Fibroblast of peridontal ligament (primary cell): ENCODE results near the gene BCL2L1.
"Not testable (repeated sequence)": the region's sequence is repeated elsewhere in the genome, so short reads cannot be mapped to it uniquely, and the experiment has no call there.

Source experiments
- DNase-seq: peaks from one replicate; pipeline ENCODE4 v3.0.0-alpha.2; 2010; ENCODE audit errors: extremely low read depth

Gene BCL2L1

GRCh38 chr20:31648104-31648503 is 74.6 kb downstream of the BCL2L1 start:
- DNase-seq, result not testable (repeated sequence)

GRCh38 chr20:31644701-31645100 is 78.0 kb downstream of the BCL2L1 start:
- DNase-seq, result no peak

DNA sequence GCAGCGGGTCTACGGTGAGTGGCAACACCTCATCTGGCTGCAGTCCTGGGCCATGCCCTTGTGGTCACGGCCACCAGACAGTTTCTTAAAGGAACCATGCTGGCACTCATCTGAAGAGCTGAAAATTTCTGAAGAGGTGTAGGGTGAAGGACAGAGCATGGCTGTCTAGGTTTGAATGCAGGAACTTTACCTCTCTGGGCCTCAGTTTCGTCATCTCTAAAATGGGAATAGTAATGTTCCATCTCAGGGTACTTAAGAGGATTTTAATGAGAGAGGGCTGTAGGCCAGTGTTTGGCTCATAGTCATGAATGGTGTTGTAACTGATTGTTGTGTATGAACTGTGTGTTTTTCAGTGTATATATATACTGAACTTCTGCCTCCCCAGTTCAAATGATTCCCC is 79.1 kb downstream of the BCL2L1 start:
- DNase-seq, result no peak

DNA sequence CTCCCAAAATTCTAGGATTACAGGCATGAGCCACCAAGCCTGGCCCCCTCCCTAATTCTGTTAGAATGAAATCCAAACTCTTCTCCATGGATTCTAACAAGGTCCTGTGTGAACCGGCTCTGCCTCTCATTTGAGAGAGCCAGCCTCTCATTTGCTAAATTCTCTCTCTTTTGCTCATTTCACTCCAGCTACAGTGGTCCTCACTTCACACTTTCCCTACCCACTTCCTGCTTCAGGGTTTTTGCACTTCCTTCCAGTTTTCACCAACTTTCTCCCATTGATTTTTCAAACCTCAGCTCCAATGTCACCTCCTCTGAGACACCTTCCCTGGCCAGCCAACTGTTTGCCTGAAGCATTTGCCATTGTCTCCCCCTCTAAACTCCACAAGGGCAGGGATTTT is 79.8 kb downstream of the BCL2L1 start:
- no peak for DNase-seq

DNA sequence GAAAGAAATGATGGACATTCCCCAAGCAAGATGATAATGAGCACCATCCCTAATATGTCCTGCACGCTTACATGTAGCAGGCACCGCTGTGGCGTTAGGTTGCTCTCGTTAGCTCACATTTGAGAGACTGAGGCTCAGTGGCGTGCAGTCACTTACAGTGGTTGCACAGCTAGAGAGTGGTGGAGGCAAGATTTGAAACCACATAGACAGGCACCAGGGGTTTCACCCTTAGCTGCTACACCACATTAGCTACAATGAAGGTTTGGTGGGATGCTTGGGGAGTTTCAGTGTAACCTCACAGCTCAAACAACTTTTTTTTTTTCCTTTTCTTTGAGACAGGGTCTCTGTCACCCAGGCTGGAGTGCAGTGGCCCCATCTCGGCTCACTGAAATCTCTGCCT is 81.3 kb downstream of the BCL2L1 start:
- no peak for DNase-seq

- DNase-seq, result no peak
These were observed 82.4 kb downstream of the BCL2L1 start for GRCh38 chr20:31640259-31640658.

GRCh38 chr20:31638816-31639215 is 83.9 kb downstream of the BCL2L1 start:
- no peak for DNase-seq

GRCh38 chr20:31638317-31638716 is 84.4 kb downstream of the BCL2L1 start:
- DNase-seq, result no peak

DNA sequence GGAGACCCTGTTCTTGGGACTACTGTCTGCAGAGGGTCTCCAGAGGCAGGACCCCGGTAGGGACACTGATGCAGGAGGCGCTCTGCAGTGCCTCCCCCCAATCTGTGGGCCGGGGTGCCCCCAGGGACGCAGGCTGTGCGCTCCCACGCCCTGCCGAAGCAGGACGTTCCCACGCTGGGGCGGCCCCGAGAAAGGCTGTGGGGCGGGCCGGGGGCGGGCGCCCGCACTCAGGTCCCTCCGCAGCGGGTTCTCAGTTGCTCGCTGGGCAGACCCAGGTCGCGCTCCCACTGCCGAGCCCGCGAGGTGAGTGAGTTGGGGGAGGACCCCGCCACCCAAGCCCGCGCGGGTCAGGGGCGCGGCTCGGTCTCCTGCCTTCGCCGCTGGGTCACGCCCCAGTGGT is 85.0 kb downstream of the BCL2L1 start, which contains the start of gene COX4I2:
TSS of gene COX4I2 (plus strand) at position 253 of the 400 bp plus-strand sequence. CDS start 1,106 bp downstream, outside the sequence.
- DNase-seq, result no peak

DNA sequence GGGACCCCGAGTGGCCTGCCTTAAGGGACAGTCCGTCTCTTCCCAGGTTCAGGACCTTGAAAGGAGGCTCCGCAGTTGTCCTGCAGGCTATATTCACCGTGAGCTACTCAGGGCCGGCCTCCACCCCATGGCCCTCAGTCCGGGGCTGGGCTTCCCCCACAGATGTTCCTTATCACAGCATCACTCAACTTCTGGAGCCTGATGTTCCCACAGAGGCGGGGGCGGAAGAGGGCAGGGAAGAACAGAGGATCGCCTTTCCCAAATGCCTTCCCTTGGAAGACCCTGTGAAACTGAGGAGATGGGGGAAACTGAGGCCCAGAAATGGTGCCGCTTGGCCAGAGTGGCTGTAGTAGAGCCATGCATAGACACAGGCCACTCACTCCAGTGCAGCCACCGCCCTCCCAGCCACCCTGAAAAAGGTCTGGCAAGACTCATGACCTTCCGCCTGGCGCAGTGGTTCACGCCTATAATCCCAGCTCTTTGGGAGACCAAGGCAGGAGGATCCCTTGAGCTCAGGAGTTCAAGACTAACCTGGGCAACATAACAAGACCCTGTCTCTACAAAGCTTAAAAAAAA is 89.2 kb downstream of the BCL2L1 start:
- no peak for DNase-seq

DNA sequence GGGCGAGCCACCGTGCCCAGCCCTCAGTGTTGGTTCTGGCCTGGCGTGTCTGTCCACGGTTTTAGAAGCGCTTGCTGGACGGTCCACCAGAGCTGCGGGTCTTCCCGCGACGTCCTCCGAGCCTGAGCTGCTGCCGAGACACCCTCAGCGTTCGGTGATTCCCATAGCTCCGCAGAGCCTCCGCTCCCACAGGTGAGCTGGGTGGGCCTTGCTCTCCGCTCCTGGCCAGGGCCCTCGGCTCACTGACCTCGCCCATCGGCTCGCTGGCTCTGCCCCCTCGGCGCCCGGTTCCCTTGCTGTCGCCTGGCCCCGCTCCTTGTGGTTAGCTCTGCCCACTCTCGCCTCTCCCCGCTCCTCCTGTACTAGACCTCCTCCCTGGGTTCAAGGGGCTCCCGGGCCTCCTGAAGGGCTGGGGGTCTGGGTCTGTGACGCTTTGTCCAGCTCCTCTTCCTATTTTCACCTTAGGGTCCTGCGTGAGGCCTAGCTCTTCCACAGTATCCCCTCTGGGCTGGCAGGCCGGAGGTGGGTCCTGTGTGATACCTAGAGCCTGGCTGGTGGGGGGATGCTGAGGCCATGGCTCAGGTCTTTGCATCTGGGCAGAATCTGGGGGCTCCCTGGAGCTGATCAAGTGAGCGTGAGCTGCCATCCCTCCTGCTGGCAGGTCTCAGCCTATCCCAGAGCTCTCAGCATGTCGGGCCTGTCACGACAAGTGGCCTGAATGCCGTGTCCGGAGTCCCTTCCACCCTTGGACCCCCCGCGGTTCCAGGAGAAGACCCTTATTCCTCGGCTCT is 89.9 kb downstream of the BCL2L1 start:
- DNase-seq, result no peak

DNA sequence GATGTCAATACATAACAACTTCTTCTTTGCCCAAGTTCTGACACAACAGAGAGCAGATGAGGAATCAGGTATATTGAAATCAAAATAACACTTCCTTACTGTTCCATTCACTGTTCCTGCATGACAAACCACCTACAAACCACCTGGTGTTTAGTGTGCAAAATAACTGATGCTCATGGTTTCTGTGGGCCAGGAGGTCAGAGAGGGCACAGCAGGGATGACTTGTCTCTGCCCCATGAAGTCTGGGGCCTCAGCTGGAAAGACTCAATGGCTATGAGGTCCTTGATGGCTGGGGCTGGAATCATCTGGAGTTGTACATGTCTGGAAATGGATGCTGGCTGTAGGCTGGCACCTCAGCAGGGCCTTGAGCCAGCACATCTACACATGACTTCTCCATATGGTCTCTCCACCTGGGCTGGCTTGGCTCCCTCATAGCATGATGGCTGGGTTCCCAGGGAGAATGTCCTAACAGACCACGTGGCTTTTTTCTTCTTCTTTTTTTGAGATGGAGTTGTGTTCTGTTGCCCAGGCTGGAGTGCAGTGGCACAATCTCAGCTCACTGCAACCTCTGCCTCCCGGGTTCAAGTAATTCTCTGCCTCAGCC is 92.4 kb downstream of the BCL2L1 start:
- DNase-seq, result no peak

DNA sequence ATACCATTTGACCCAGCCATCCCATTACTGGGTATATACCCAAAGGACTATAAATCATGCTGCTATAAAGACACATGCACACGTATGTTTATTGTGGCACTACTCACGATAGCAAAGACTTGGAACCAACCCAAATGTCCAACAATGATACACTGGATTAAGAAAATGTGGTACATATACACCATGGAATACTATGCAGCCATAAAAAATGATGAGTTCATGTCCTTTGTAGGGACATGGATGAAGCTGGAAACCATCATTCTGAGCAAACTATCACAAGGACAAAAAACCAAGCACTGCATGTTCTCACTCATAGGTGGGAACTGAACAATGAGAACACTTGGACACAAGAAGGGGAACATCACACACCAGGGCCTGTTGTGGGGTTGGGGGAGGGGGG is 94.6 kb downstream of the BCL2L1 start:
- not testable (repeated sequence) for DNase-seq

DNA sequence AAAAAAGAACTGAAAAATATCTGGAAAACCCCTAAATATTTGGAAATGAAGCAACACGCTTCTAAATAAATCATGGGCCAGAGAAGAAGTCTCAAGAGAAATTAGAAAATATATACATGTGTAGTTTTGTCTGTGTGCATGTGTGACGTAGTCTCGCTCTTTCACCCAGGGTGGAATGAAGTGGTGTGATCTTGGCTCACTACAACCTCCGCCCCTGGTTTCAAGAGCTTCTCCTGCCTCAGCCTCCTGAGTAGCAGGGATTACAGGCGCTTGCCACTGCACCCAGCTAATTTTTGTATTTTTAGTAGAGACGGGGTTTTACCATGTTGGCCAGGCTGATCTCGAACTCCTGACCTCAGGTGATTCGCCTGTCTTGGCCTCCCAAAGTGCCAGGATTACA is 96.1 kb downstream of the BCL2L1 start:
- not testable (repeated sequence) for DNase-seq

DNA sequence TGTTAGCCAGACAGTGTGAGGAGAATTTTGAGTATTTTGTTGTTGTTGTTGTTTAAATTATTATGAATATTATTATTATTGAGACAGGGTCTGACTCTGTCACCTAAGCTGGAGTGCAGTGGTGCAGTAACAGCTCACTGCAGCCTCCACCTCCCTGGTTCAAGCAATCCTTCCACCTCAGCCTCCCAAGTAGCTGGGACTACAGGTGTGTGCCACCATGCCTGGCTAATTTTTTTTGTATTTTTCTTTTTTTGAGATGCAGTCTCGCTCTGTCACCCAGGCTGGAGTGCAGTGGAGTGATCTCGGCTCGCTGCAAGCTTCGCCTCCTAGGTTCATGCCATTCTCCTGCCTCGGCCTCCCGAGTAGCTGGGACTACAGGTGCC is 99.6 kb downstream of the BCL2L1 start:
- DNase-seq, result not testable (repeated sequence)

DNA sequence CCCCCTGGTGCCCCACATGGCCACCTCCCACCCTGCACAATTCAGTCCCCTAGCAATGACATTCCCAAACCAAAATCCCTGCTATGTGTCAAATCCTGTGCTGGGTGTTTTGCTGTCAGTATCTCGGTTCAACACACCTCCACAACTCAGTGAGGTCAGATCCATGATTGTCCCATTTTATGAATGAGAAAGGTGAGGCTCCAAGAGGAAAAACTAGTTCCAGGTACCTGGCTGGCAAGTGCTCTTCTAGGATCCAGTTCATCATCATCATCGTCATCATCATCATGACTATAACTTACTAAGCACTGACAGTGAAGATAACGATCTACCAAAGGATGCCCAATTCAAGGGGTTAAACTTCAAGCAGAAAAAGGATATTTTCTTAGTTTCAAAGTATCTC is 102.4 kb downstream of the BCL2L1 start:
- DNase-seq, result no peak

DNA sequence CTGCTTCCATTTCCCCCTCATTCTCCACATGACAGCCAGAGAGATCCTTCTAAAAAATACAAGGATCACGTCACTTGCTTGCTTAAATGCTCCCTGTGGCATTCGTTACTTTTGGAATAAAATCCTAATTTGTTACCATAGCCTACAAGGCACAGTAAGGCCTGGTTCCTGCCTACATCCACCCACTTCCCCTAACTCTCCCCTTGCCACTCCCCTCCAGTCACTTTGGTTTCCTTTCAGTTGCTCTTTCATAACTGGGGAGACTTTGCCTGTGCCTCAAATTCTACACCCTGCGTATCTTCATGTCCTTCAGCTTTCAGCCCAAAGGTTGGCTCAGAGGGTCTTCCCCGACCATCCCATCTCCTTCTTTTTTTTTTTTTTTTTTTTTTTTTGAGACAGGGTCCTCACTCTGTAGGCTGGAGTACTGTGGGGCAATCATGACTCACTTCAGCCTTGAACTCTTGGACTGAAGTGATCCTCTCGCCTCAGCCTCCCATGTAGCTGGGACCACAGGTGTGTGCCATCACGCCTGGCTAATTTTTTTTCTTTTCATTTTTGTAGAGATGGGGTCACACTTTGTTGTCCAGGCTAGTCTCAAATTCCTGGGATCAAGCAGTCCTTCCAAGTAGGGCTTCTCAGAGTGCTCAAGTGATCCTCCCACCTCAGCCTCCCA is 105.1 kb downstream of the BCL2L1 start:
- DNase-seq, result no peak

GRCh38 chr20:31615416-31615815 is 107.3 kb downstream of the BCL2L1 start:
- no peak for DNase-seq
